NCI-H1930 (cell line): ENCODE data around the gene PTPN7.
"Not testable (repeated sequence)": the region's sequence is repeated elsewhere in the genome, so short reads cannot be mapped to it uniquely, and the experiment has no call there.

Source experiments
- DNase-seq, 2 experiments: peaks; one replicate each; lab custom pipeline; 2025; lab: John Stamatoyannopoulos, UW

Gene PTPN7

GRCh38 chr1:202152399-202152798 is 8.0 kb downstream of the PTPN7 start:
- no peak for DNase-seq

- DNase-seq: no peak
Observed at GRCh38 chr1:202151045-202151444, 9.4 kb downstream of the PTPN7 start.

- DNase-seq: no peak
Observed at GRCh38 chr1:202150602-202151001, 9.8 kb downstream of the PTPN7 start.

- no peak for DNase-seq
Observed at GRCh38 chr1:202150187-202150586, 10.2 kb downstream of the PTPN7 start.

- no peak for DNase-seq
Observed at GRCh38 chr1:202149566-202149965, 10.8 kb downstream of the PTPN7 start.

GRCh38 chr1:202148391-202148790 is 12.0 kb downstream of the PTPN7 start:
- no peak for DNase-seq

- no peak for DNase-seq
Observed at GRCh38 chr1:202146993-202147392, 13.4 kb downstream of the PTPN7 start.

GRCh38 chr1:202146279-202146678 is 14.1 kb downstream of the PTPN7 start:
- no peak for DNase-seq

GRCh38 chr1:202145744-202146140 is 14.7 kb downstream of the PTPN7 start:
- not testable (repeated sequence) for DNase-seq

GRCh38 chr1:202145068-202145743 is 15.2 kb downstream of the PTPN7 start:
- DNase-seq: no peak

- peak in 1 of 2 experiments; percentile 66 for DNase-seq
Observed at GRCh38 chr1:202144402-202145067, 15.9 kb downstream of the PTPN7 start, which contains the start of gene ARL8A. Gene ARL8A (minus strand): TSS chr1:202144737. CDS start chr1:202144572, 165 bp downstream.

- no peak for DNase-seq
Observed at GRCh38 chr1:202143768-202144401, 16.5 kb downstream of the PTPN7 start.

- no peak for DNase-seq
Observed at GRCh38 chr1:202143011-202143767, 17.2 kb downstream of the PTPN7 start.

GRCh38 chr1:202141468-202141867 is 18.9 kb downstream of the PTPN7 start:
- not testable (repeated sequence) for DNase-seq

GRCh38 chr1:202140833-202141232 is 19.6 kb downstream of the PTPN7 start:
- no peak for DNase-seq

GRCh38 chr1:202135221-202135721 is 25.1 kb downstream of the PTPN7 start:
- DNase-seq: peak; percentile 43 to 66

GRCh38 chr1:202134645-202135172 is 25.7 kb downstream of the PTPN7 start:
- DNase-seq: no peak

- DNase-seq: no peak
Observed at GRCh38 chr1:202133989-202134388, 26.4 kb downstream of the PTPN7 start.

GRCh38 chr1:202133496-202133895 is 26.9 kb downstream of the PTPN7 start:
- DNase-seq: no peak

- DNase-seq: no peak
Observed at GRCh38 chr1:202133001-202133400, 27.4 kb downstream of the PTPN7 start.

- DNase-seq: no peak
Observed at GRCh38 chr1:202131956-202132821, 28.2 kb downstream of the PTPN7 start.
